IMR-90 (cell line): ENCODE results near the gene LGALS16. TPM values are rescaled to one million over a fixed set of nuclear protein-coding genes. Genes with fewer than 3 reads are reported as not detected.
A peak's percentile ranks its signal among the peaks of the same experiment; 100 is the strongest.

Experiments used
- ATAC-seq: fragments of 200-7000 bp; cut with Tn5 transposase; 2 replicates; pipeline ENCODE4 v1.9.1; 2020; ENCODE audit warnings: low read depth, mild to moderate bottlenecking, moderate library complexity
- BruUV-seq: library from RNA; stranded (reverse); fragments of 400-500 nt; replicated peaks from 2 replicates; lab custom pipeline; 2021; lab: Mats Ljungman, UMichigan
- CTCF ChIA-PET: fragments of 300-600 bp; formaldehyde crosslinking; extraction: SDS; loops from one replicate; lab custom pipeline; 2021; ENCODE audit warnings: antibody characterized with exemption; lab: Yijun Ruan, JAX
- POLR2A ChIA-PET: fragments of 300-600 bp; sonication (Branson Sonifier 250); formaldehyde crosslinking; loops from one replicate; lab custom pipeline; 2022; ENCODE audit warnings: antibody characterized with exemption; ENCODE audit not compliant: unreplicated experiment; lab: Charles Lee
- DNase-seq: peaks from one replicate; pipeline ENCODE4 v3.0.0; 2013
- H2AFZ ChIP-seq: replicated peaks from 2 replicates; pipeline ENCODE3; 2013; ENCODE audit warnings: low read length, mild to moderate bottlenecking; ENCODE audit not compliant: poor library complexity
- H2AK5ac ChIP-seq: 2 replicates; pipeline ENCODE4 v1.6.1; 2013; ENCODE audit warnings: low read depth, low read length, inconsistent platforms
- H2AK9ac ChIP-seq: replicated peaks from 2 replicates; pipeline ENCODE3; 2013; ENCODE audit warnings: mild to moderate bottlenecking, low read depth, low read length, moderate library complexity; ENCODE audit not compliant: poor library complexity
- H2BK120ac ChIP-seq: 2 replicates; pipeline ENCODE4 v1.6.1; 2013; ENCODE audit warnings: low read depth, low read length, inconsistent platforms
- H2BK15ac ChIP-seq: 3 replicates; pipeline ENCODE4 v1.6.1; 2013; ENCODE audit warnings: low read depth, low read length, inconsistent platforms
- H2BK20ac ChIP-seq: 2 replicates; pipeline ENCODE4 v1.6.1; 2013; ENCODE audit warnings: low read depth, mild to moderate bottlenecking, inconsistent platforms, low read length, moderate library complexity
- H2BK5ac ChIP-seq: 2 replicates; pipeline ENCODE4 v1.6.1; 2013; ENCODE audit warnings: mild to moderate bottlenecking, low read depth, low read length, inconsistent platforms; ENCODE audit not compliant: poor library complexity, severe bottlenecking
- H3K14ac ChIP-seq: replicated peaks from 2 replicates; pipeline ENCODE4 v1.6.1; 2013; ENCODE audit warnings: low read depth, low read length, inconsistent platforms
- H3K18ac ChIP-seq: 2 replicates; pipeline ENCODE4 v1.6.1; 2013; ENCODE audit warnings: low read depth, low read length, control low read depth
- H3K23ac ChIP-seq: 2 replicates; pipeline ENCODE4 v1.6.1; 2013; ENCODE audit warnings: low read depth, low read length, inconsistent platforms
- H3K27ac ChIP-seq: 2 replicates; pipeline ENCODE4 v1.5.1; 2013; ENCODE audit warnings: mild to moderate bottlenecking, control low read depth, low read length; ENCODE audit not compliant: insufficient read depth
- H3K27me3 ChIP-seq: 2 replicates; pipeline ENCODE4 v1.6.1; 2013; ENCODE audit warnings: low read length; ENCODE audit not compliant: control insufficient read depth, insufficient read depth
- H3K36me3 ChIP-seq: 2 replicates; pipeline ENCODE4 v1.6.1; 2013; ENCODE audit warnings: low read length, mixed read lengths; ENCODE audit not compliant: control insufficient read depth, insufficient read depth
- H3K4ac ChIP-seq: 2 replicates; pipeline ENCODE4 v1.6.1; 2013; ENCODE audit warnings: low read depth, low read length, inconsistent platforms
- H3K4me1 ChIP-seq: 2 replicates; pipeline ENCODE4 v1.6.1; 2013; ENCODE audit warnings: low read length, mixed read lengths; ENCODE audit not compliant: control insufficient read depth, insufficient read depth
- H3K4me2 ChIP-seq: 2 replicates; pipeline ENCODE4 v1.6.1; 2013; ENCODE audit warnings: low read depth, mild to moderate bottlenecking, control low read depth, low read length, moderate library complexity
- H3K4me3 ChIP-seq: 2 replicates; pipeline ENCODE4 v1.5.1; 2013; ENCODE audit warnings: low read depth, mild to moderate bottlenecking, control low read depth, low read length, moderate library complexity; ENCODE audit not compliant: insufficient read depth
- H3K56ac ChIP-seq: 2 replicates; pipeline ENCODE4 v1.6.1; 2013; ENCODE audit warnings: low read length, inconsistent platforms; ENCODE audit not compliant: insufficient read depth; ENCODE audit errors: extremely low read depth
- H3K79me1 ChIP-seq, 2 experiments: 2 replicates each; pipeline ENCODE4 v1.6.1; 2013; ENCODE audit warnings: low read length in 2 of 2, inconsistent platforms in 1 of 2, low read depth in 1 of 2
- H3K9ac ChIP-seq: 2 replicates; pipeline ENCODE4 v1.6.1; 2013; ENCODE audit warnings: low read depth, low read length, control low read depth
- H3K9me1 ChIP-seq: 2 replicates; pipeline ENCODE4 v1.6.1; 2013; ENCODE audit warnings: low read length, inconsistent platforms; ENCODE audit not compliant: insufficient read depth
- H3K9me3 ChIP-seq: 2 replicates; pipeline ENCODE4 v1.6.1; 2013; ENCODE audit warnings: low read length; ENCODE audit not compliant: control insufficient read depth, insufficient read depth
- H4K20me1 ChIP-seq: 2 replicates; pipeline ENCODE4 v1.6.1; 2013; ENCODE audit warnings: low read length, inconsistent platforms; ENCODE audit not compliant: insufficient read depth
- H4K5ac ChIP-seq: 2 replicates; pipeline ENCODE4 v1.6.1; 2013; ENCODE audit warnings: mild to moderate bottlenecking, low read depth, low read length, control low read depth
- H4K8ac ChIP-seq, 2 experiments: 2 replicates each; pipeline ENCODE4 v1.6.1; 2013; ENCODE audit warnings: low read depth in 2 of 2, low read length in 2 of 2, control low read depth in 1 of 2, inconsistent platforms in 1 of 2
- H4K91ac ChIP-seq: 2 replicates; pipeline ENCODE4 v1.6.1; 2013; ENCODE audit warnings: low read depth, low read length, inconsistent platforms; ENCODE audit not compliant: insufficient read depth
- CTCF ChIP-seq: conservative IDR thresholded peaks from 2 replicates; pipeline ENCODE4 v1.5.1; 2012; ENCODE audit warnings: mild to moderate bottlenecking, low read depth, low read length, improper control_type of control experiment
- FOS ChIP-seq: fragments of 150-350 bp; IDR thresholded peaks from 2 replicates; pipeline ENCODE4 v1.6.1; 2016; ENCODE audit warnings: low read depth, low read length
- NFE2L2 ChIP-seq: fragments of 150-350 bp; IDR thresholded peaks from 2 replicates; pipeline ENCODE4 v1.6.1; 2016; ENCODE audit warnings: low read depth, mild to moderate bottlenecking, low read length
- RAD21 ChIP-seq: IDR thresholded peaks from 2 replicates; pipeline ENCODE4 v1.6.1; 2012; ENCODE audit warnings: low read length, improper control_type of control experiment
- RCOR1 ChIP-seq: IDR thresholded peaks from 2 replicates; pipeline ENCODE4 v1.6.1; 2012; ENCODE audit warnings: mild to moderate bottlenecking, low read length, improper control_type of control experiment; ENCODE audit not compliant: insufficient replicate concordance
- WGBS, 2 experiments: methylation state at CpG; one replicate each; pipeline versions ENCODE4 v1.1.5 to v1.1.7; 2013; ENCODE audit warnings: missing lambda C conversion rate in 2 of 2; ENCODE audit not compliant: insufficient read length in 1 of 2; ENCODE audit errors: extremely low coverage in 2 of 2; 5-methylcytosine and 5-hydroxymethylcytosine counted together
- dilution Hi-C: fragments of 300-500 bp; cut with HindIII; formaldehyde crosslinking; loops from one replicate; pipeline ENCODE4 v1.14.3; 2018; ENCODE audit warnings: low sequenced_read_pairs; ENCODE audit not compliant: unreplicated experiment
- in situ Hi-C: fragments of 300-500 bp; cut with MboI; formaldehyde crosslinking; loops from 3 replicates; pipeline ENCODE4 v1.14.3; 2019; ENCODE audit warnings: low sequenced_read_pairs, inconsistent platforms, mixed read lengths
- intact Hi-C: fragments of 100-400 bp; cut with micrococcal nuclease; formaldehyde crosslinking; loops from 2 replicates; pipeline ENCODE4 v1.10.0; 2022
- polyA plus RNA-seq, 3 experiments: library from polyadenylated mRNA; depleted of rRNA; stranded (reverse); fragments of >200 nt; gene quantifications; 2 replicates each; pipeline ENCODE4 v1.2.3, GENCODE V29; 2012; ENCODE audit warnings: low replicate concordance in 1 of 3
- total RNA-seq: library from RNA; depleted of rRNA; stranded (reverse); fragments of >200 nt; gene quantifications from 2 replicates; pipeline ENCODE4 v1.2.3, GENCODE V29; 2012

The LGALS16 gene
- total and polyA plus RNA-seq, 2 of the 4 experiments (the other 2 are of a cell fraction) = not detected

DNA sequence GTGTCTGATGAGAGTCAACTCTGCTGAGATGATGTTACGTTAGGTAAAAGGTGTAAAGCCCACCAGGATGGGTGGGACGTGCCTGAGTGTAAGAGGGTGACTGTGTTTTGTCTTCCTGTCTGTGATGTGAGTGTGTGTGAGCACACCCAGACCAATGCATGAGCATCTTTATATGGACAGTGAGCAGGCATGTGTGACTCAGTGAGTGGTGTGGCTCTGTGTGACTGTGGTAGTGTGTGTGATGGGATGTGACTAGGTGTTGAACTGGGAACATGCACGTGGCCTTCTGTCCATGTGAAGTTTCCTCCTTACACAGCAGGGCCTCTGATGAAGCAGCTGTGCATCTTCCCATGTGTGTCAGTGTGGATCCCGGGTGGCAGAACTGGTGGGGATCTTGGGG lies 17.8 kb upstream of the LGALS16 start:
- in situ Hi-C loops (no loop called here), intact Hi-C loops (no loop called here), dilution Hi-C loops (no loop called here)
- H3K27me3 ChIP-seq = no peaks in the 10 kb centered on the region
- H2BK20ac ChIP-seq = no peak overlapping the region
- no TSS peak for BruUV-seq
- H3K4me3 ChIP-seq = no peak overlapping the region
- DNase-seq (no peak), ATAC-seq (no peak)
- H2AK5ac ChIP-seq = no peak overlapping the region
- H3K27ac ChIP-seq = no peak overlapping the region
- H2AFZ ChIP-seq = no peak overlapping the region
- H3K9ac ChIP-seq = no peak overlapping the region
- no peaks in the 10 kb centered on the region for H3K9me1 ChIP-seq
- WGBS, 2 experiments = 50% methylated on average over 1 of the region's 4 CpGs; no CpG with 5 or more reads in 1 of the 2 experiments
- no peak overlapping the region for H2BK5ac ChIP-seq
- H4K20me1 ChIP-seq = no peaks in the 10 kb centered on the region
- H3K9me3 ChIP-seq = no peaks in the 10 kb centered on the region
- no peak overlapping the region for H4K5ac ChIP-seq
- no peak overlapping the region for H3K14ac ChIP-seq
- no peak overlapping the region for H2BK15ac ChIP-seq
- H4K8ac ChIP-seq = no peak overlapping the region
- H3K4ac ChIP-seq = no peak overlapping the region
- H3K18ac ChIP-seq = no peak overlapping the region
- ChIA-PET POLR2A (no interaction called here), CTCF (no interaction called here)
- H4K91ac ChIP-seq = no peak overlapping the region
- no peaks in the 10 kb centered on the region for H3K36me3 ChIP-seq
- no peak for TF ChIP-seq RAD21
- no peak for TF ChIP-seq RCOR1
- no peak for TF ChIP-seq CTCF
- no peak for TF ChIP-seq NFE2L2
- no peak for TF ChIP-seq FOS
- no peaks in the 10 kb centered on the region for H3K4me1 ChIP-seq
- H3K4me2 ChIP-seq = no peak overlapping the region
- H3K79me1 ChIP-seq = no peaks in the 10 kb centered on the region
- no peak overlapping the region for H2BK120ac ChIP-seq
- H2AK9ac ChIP-seq = peak overlapping the region; percentile 70
- no peak overlapping the region for H3K56ac ChIP-seq
- H3K23ac ChIP-seq = no peak overlapping the region
